ENCODE results near the gene OTOG.

DNA sequence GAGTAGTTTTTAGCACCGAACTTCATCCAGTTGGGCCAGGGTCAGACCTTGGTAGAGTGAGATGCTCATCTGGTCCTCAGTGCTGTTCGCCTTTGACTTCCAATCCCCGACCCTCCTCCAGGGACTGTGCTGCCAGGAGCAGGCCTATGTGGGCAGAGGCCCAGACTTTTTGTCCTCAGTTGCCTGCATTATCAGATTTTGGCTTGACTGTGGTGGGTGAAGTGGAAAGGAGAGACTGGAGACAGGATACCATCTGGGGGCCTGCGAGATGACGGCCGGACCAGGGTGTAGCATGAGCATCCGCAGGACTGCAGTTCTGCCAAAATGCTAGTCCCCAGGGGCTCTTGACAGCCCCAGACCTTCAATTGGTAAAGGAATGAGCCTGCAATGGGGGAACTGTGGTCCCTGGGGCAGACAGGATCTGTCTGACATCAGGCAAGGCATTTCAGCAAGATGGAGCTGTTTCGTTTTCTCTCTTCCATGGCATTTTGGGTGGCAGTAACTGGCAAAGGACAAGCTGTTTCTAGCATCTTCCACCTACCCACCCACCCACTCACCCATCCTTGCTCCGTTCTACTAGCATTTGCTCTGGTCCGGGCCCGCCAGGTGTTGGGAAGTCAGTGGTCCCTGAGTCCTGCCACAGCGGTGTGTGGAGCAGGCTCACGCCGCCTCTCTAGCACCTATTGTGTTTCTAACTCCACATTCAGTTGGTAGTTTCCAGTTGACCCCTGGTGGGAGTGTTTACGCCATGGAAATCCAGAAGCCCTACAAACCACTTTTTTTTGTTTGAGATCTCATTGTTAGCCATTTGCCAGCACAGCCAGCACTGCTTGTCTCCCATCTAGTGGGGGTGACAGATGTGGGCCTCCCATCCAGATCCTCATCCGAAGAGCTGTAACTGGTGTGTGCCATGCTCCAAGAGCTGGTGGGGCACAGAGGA lies 53.5 kb downstream of the OTOG start:
- TF ChIP-seq EZH2 (IDR thresholded peaks at IDR 0.05; ENCODE audit: insufficient read depth, poor library complexity, severe bottlenecking) (no peak), EZH2phosphoT487 (IDR thresholded peaks at IDR 0.05; ENCODE audit: insufficient read depth, low read depth) (no peak)

Data from GM23248 (cell line).